Urinary bladder (tissue), 4 donors: Measurements from ENCODE around the gene WDR49. TPM values are rescaled to one million over a fixed set of nuclear protein-coding genes. Genes with fewer than 3 reads are reported as not detected.

Source experiments
- DNase-seq: peaks from one replicate; pipeline ENCODE4 v3.0.0-alpha.2; 2015; ENCODE audit errors: extremely low spot score
- H3K27ac ChIP-seq: one replicate; pipeline ENCODE4 v1.5.1; 2013; ENCODE audit warnings: low read depth, mild to moderate bottlenecking, moderate library complexity
- H3K36me3 ChIP-seq: one replicate; pipeline ENCODE4 v1.6.1; 2013; ENCODE audit warnings: mild to moderate bottlenecking, moderate library complexity; ENCODE audit not compliant: insufficient read depth
- H3K4me1 ChIP-seq: one replicate; pipeline ENCODE4 v1.6.1; 2013; ENCODE audit warnings: mild to moderate bottlenecking, moderate library complexity; ENCODE audit not compliant: insufficient read depth
- H3K4me3 ChIP-seq: one replicate; pipeline ENCODE4 v1.5.1; 2013; ENCODE audit warnings: low read depth, low read length
- WGBS: extraction: QIAGEN DNeasy Blood & Tissue Kit; methylation state at CpG from one replicate; pipeline ENCODE4 v1.1.7; 2013; 5-methylcytosine and 5-hydroxymethylcytosine counted together
- polyA plus RNA-seq: library from polyadenylated mRNA; stranded (reverse); fragments of 200-250 nt; gene quantifications from one replicate; pipeline ENCODE4 v1.2.3, GENCODE V29; 2013
- total RNA-seq: library from RNA; depleted of rRNA; stranded (reverse); fragments of >200 nt; gene quantifications from one replicate; pipeline ENCODE4 v1.2.3, GENCODE V29; 2014
- donor health status: healthy with polysubstance abuse.
- donor health status: healthy.

WDR49 gene
- total and polyA plus RNA-seq, 2 donors: 0.08 to 17.1 TPM

DNA sequence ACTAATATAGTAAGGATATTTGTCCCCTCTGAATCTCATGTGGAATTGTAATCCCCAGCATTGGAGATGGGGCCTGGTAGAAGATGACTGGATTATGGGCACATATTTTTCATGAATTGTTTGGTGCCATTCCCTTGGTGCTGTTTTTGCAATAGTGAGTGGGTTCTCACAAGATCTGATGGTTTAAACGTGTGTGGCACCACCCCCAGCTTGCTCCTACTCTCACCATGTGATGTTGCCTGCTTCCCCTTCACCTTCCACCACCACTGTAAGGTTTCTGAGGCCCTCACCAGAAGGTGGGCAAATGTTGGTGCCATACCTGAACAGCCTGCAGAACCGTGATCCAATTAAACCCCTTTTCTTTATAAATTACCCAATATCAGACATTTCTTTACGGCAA, 151.8 kb downstream of the WDR49 start:
- Histone ChIP-seq H3K4me3 (no peak overlapping the region), H3K36me3 (no peaks in the 10 kb centered on the region), H3K4me1 (no peaks in the 10 kb centered on the region), H3K27ac (no peak overlapping the region)
- 88% methylated on average over 3 of the region's 3 CpGs for whole genome bisulfite sequencing
- DNase-seq: no peak

DNA sequence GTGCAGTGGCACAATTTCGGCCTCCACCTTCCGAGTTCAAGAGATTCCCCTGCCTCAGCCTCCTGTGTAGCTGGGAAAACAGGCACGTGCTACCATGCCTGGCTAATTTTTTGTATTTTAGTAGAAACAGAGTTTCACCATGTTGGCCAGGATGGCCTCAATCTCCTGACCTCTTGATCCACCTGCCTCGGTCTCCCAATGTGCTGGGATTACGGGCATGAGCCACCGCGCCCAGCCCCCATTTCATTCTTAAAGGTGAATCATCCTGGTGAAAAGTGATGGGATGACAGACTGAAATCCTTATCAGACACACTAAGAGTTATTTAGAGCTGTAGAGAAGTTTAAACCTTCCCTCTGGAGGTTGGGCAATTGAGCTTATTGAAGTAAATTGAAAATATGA, 155.8 kb downstream of the WDR49 start:
- no peak for DNase-seq
- H3K4me3 ChIP-seq: no peak overlapping the region
- H3K4me1 ChIP-seq: no peaks in the 10 kb centered on the region
- no peak overlapping the region for H3K27ac ChIP-seq
- 96% methylated on average over 7 of the region's 7 CpGs for WGBS
- no peaks in the 10 kb centered on the region for H3K36me3 ChIP-seq

DNA sequence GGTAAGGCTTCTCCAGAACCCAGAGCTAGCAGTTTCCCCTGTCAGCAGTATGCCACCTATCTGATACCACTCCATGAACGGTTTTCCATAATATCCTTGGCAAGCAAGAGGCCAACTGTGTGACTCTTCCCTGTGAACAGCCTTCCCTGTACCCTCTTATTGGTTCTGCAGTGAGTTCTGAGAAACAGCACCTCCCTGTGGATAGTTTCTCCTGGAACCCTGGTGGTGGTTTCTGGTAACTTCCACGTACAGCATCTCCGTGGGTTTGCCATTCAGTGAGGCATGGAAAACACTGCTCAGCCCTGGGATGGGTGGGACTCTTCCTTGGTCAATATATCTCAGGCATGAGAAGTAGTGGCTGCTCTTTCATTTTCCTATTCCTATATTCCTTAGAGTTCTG, 160.5 kb downstream of the WDR49 start:
- H3K36me3 ChIP-seq: no peaks in the 10 kb centered on the region
- WGBS: 78% methylated on average over 3 of the region's 3 CpGs
- no peaks in the 10 kb centered on the region for H3K4me1 ChIP-seq
- no peak overlapping the region for H3K4me3 ChIP-seq
- no peak overlapping the region for H3K27ac ChIP-seq
- DNase-seq: no peak

DNA sequence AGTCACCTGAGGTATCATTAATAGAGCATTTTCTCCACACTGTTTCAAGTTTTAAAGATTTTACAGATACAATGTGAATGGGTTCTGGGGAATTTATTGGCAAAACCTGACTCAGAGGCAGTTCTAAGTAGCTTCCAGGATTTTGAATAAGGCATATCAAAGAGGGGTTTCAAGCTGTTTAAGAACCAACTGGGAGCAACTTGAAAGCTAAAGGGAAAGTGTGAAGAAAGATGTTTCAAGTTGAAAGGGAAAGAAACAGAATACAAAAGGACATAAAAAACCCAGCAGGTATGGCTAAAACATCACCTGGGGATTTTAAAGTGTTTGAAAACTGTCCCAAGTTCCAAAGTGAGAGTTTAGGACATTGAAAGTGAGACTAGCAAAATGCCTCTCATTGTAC, 162.1 kb downstream of the WDR49 start:
- Histone ChIP-seq H3K4me3 (no peak overlapping the region), H3K27ac (no peak overlapping the region)

DNA sequence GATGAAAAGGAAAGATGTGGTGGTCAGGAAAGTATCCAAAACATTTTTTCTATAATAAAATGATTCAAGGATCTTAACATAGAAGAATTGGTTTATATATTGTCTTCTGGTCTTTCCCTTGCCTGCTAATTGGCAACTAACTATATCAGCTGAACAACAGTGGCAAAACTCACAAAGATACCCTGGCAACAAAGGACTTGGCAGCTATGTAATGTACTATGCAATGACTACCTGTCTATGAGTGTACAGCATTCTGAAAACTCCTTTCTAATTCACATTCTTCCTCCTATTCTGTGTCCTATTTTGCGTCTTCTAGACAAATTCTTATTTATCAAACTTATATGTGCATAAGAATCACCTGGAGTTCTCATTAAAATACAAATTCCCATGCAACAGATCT, 164.2 kb downstream of the WDR49 start:
- H3K36me3 ChIP-seq: no peaks in the 10 kb centered on the region
- WGBS: 81% methylated on average over 1 of the region's 1 CpG

More for the DNA sequence above, 162.1 kb downstream of the WDR49 start:
- no peak for DNase-seq
- Histone ChIP-seq H3K4me1 (no peaks in the 10 kb centered on the region), H3K36me3 (no peaks in the 10 kb centered on the region)

DNA sequence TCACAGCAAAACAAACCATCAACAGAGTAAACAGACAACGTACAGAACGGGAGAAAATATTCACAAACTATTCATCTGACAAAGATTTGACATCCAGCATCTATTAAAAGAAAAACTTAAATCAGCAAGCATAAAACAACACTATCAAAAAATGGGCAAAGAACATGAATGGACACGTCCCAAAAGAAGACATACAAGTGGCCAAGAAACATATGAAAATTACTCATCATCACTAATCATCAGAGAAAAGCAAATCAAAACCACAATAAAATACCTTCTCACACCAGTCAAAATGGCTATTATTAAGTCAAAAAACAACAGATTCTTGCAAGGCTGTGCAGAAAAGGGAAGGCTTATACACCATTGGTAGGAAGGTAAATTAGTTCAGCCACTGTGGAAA, 166.2 kb downstream of the WDR49 start:
- DNase-seq: no peak
- H3K4me3 ChIP-seq: no peak overlapping the region
- no peak overlapping the region for H3K27ac ChIP-seq
- H3K36me3 ChIP-seq: no peaks in the 10 kb centered on the region
- H3K4me1 ChIP-seq: no peaks in the 10 kb centered on the region
- WGBS: 74% methylated on average over 3 of the region's 3 CpGs

More for the DNA sequence above, 164.2 kb downstream of the WDR49 start:
- DNase-seq: no peak
- Histone ChIP-seq H3K27ac (no peak overlapping the region), H3K4me3 (no peak overlapping the region), H3K4me1 (no peaks in the 10 kb centered on the region)

DNA sequence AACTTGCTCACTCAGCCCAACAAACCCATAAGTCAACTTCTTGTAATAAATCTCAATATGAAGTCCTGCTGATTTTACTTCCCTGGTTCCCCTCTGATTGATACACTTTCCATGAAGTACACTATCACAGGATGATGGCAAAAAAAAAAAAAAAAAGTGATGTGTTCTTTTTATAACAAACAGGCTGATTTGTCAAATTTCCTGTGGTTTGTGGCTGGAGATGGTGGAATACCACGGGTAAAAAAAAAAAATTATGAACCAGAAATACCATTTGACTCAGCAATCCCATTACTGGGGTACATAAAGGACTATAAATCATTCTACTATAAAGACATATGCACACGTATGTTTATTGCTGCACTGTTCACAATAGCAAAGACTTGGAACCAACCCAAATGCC, 169.2 kb downstream of the WDR49 start:
- H3K4me3 ChIP-seq: no peak overlapping the region
- H3K27ac ChIP-seq: no peak overlapping the region
- no peak for DNase-seq
- WGBS: 62% methylated on average over 2 of the region's 2 CpGs
- no peaks in the 10 kb centered on the region for H3K36me3 ChIP-seq
- H3K4me1 ChIP-seq: no peaks in the 10 kb centered on the region

DNA sequence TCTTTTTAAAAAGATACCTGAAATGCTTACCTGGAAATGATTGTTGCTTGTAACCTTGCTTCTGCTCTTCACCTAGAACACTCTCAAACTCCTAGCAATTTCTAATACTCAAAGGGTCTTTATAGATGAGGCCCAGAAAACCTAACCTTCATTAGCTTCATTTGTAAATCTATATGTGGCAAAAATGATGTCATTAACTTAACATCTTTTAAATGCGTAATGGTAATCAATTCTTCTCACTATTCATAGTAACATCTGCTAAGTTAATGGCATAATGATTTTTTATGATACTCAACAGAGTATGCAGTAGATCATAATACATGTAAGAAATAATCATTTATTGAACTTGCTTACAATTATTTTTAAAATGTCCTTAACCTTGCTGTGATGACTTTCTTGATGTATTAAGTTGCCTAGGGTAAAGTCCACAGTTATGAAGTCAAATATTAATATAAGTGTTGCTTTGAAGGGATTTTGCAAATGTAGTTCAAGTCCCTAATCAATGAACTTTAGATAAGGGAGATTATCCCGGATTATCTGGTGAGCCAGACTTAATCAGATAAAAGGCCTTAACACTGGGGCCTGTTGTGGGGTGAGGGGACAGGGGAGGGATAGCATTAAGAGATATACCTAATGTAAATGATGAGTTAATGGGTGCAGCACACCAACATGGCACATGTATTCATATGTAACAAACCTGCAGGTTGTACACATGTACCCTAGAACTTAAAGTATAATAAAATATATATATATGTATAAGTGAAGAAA, 169.8 kb downstream of the WDR49 start:
- no peak overlapping the region for H3K4me3 ChIP-seq
- no peak overlapping the region for H3K27ac ChIP-seq
- no peak for DNase-seq
- H3K36me3 ChIP-seq: no peaks in the 10 kb centered on the region
- 88% methylated on average over 2 of the region's 2 CpGs for WGBS
- no peaks in the 10 kb centered on the region for H3K4me1 ChIP-seq

DNA sequence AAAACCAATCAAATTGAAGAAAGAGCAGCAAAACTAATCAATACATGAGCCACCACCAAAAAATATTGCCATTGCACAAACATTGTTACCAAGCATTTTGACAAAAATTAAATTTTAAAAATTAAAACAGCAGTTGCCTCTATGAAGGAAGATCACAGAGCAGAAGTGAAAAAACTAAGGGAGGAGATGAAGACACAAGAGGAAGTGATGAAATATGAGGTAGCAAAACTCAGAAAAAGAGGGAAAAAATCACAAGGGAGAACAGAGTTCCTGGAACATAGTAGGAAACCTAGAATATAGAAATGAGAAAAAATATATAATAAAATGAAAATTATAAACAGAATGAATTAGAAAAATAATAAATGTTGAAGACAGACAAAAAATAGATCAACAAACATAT, 172.6 kb downstream of the WDR49 start:
- H3K4me3 ChIP-seq: no peak overlapping the region
- no peak overlapping the region for H3K27ac ChIP-seq
- no peak for DNase-seq
- H3K36me3 ChIP-seq: no peaks in the 10 kb centered on the region
- H3K4me1 ChIP-seq: no peaks in the 10 kb centered on the region

DNA sequence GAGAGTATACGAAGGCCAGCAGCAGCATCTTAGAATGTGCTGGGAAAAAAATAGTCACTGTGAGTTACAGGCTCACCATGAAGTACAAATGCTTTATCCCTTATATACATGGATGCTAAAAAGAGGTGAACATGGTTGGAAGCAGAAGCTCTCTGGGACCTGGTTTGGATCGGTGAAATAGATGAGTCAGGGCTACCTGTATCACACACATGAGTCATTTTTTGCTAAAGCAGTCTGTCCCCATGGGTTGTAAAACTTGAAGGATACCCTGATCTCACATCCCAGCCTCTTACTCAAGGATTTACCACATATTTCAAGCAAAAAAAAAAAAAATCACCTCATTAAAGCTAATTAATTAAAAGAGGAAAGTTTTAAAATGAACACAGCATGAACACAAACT, 173.0 kb downstream of the WDR49 start:
- Histone ChIP-seq H3K4me1 (no peaks in the 10 kb centered on the region), H3K27ac (no peak overlapping the region), H3K4me3 (no peak overlapping the region), H3K36me3 (no peaks in the 10 kb centered on the region)
- no peak for DNase-seq
- 93% methylated on average over 2 of the region's 2 CpGs for WGBS

DNA sequence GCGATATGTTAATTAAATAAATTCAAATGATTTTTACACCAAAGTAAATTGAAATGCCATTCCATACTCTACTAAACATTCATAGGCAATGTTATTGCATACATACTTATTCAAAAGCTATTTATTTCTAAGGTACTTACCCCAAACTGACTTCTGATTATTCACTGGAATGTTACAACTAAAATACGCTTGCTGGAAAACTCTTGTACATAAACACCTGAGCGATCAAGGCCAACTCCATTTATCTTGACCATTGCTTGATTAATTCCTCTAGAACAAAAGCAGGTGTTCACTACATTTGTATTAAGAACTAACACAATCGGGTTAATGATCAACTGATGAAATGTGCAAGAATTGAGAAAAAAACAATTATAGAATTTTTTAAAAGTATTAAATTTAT, 179.9 kb downstream of the WDR49 start, which contains the start of gene SERPINI2:
TSS of gene SERPINI2 (minus strand) at position 180 of the 400 bp plus-strand sequence. CDS start 2,208 bp downstream, outside the sequence.
- Histone ChIP-seq H3K36me3 (no peaks in the 10 kb centered on the region), H3K27ac (no peak within 1 kb of the TSS), H3K4me3 (no peak within 1 kb of the TSS), H3K4me1 (no peaks in the 10 kb centered on the region)
- 91% methylated on average over 4 of the region's 4 CpGs for WGBS
- no peak for DNase-seq

DNA sequence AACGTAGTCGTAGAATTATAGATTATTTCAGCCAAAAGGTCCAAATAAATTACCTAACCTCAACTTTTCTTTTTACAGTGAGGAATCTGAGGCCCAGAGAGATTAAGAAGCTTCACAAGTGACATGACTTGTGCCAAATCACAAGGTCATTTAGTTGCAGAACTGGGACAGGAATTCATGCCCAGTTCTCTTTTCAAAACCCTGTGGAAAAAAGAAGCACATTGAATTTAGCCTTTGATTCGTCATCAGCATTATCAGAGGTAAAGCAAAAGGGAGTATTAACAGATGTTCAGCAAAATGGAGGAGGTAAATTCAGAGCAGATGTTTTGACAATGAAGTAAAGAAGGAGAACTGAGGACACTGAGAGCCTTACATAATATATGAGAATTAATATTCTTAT, 184.4 kb downstream of the WDR49 start:
- H3K4me1 ChIP-seq: no peaks in the 10 kb centered on the region
- WGBS: 58% methylated on average over 3 of the region's 3 CpGs
- no peak for DNase-seq

DNA sequence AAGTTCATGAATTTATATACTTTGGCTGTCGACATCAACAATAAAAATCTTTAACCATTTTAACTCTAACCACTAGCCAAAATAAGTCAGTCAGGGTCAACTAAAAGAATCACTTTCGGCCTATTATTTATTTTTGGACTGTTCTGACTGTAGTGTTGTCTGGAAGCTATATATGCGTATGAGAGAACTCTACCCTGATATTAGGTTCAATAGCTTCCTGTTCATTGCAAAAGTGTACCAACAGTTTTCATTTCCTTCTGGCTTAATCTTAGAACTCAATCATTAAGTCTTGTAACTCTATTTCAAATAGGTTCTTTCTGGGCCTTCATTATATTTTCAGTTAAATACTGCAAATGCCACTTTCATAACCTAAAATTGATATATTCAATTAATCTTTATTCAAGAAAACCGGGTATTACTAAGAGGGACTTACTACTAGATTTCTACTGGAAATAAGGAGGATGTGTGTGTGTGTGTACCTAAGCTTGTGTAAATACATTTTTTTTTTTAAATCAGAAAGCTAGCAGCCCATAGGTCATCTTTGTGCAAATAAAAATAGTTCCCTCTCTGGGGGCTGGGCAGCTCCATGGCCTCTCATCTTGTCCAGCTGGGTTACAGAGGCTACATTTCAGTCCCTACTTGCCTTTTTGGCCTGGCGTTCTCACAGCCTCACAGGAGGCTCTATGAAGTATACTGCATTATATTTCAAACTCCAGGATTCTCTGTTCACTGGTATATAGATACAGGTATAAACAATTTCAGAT, 185.7 kb downstream of the WDR49 start:
- no peak for DNase-seq
- 85% methylated on average over 5 of the region's 5 CpGs for WGBS
- Histone ChIP-seq H3K4me3 (no peak overlapping the region), H3K36me3 (no peaks in the 10 kb centered on the region), H3K27ac (no peak overlapping the region), H3K4me1 (no peaks in the 10 kb centered on the region)

More for the DNA sequence above, 184.4 kb downstream of the WDR49 start:
- no peak overlapping the region for H3K4me3 ChIP-seq
- H3K27ac ChIP-seq: no peak overlapping the region
- H3K36me3 ChIP-seq: no peaks in the 10 kb centered on the region

DNA sequence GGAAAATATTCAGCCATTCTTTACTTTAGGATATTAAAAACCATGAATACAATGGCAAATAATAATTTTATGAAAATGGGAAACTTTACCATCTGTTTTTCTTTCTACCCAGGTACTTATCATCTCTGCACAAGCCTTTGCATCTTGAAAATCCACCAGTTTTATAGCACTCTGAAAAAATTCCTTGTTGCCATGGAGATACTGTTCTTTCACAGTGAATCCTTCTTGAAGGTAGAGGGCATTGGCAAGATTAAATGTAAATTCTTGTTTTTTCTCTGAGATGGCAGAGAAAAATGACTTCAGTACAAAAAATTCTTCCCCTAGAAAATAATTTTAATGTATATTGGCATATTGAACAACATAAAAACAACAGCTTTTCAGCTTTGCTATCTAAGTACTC, 186.8 kb downstream of the WDR49 start:
- no peaks in the 10 kb centered on the region for H3K4me1 ChIP-seq
- no peak for DNase-seq

More for the DNA sequence above, 186.8 kb downstream of the WDR49 start:
- H3K4me3 ChIP-seq: no peak overlapping the region
- no peaks in the 10 kb centered on the region for H3K36me3 ChIP-seq
- H3K27ac ChIP-seq: no peak overlapping the region
